MM.1S (cell line): ENCODE measurements around the gene ST6GALNAC6.

ENCODE experiments used
- EZH2 ChIP-seq: fragments of 300-600 bp; sonication (generic); optimal IDR thresholded peaks from 2 replicates; pipeline ENCODE3; 2017; ENCODE audit warnings: low read depth, mild to moderate bottlenecking, antibody characterized with exemption, low read length, mixed read lengths
- TF ChIP-seq, protein P1 (sequence below): fragments of 300-600 bp; sonication (generic); IDR thresholded peaks from 2 replicates; pipeline ENCODE4 v1.5.1; 2016; ENCODE audit warnings: antibody characterized with exemption, low read length, mixed read lengths

- TF ChIP-seq, protein P1, sequence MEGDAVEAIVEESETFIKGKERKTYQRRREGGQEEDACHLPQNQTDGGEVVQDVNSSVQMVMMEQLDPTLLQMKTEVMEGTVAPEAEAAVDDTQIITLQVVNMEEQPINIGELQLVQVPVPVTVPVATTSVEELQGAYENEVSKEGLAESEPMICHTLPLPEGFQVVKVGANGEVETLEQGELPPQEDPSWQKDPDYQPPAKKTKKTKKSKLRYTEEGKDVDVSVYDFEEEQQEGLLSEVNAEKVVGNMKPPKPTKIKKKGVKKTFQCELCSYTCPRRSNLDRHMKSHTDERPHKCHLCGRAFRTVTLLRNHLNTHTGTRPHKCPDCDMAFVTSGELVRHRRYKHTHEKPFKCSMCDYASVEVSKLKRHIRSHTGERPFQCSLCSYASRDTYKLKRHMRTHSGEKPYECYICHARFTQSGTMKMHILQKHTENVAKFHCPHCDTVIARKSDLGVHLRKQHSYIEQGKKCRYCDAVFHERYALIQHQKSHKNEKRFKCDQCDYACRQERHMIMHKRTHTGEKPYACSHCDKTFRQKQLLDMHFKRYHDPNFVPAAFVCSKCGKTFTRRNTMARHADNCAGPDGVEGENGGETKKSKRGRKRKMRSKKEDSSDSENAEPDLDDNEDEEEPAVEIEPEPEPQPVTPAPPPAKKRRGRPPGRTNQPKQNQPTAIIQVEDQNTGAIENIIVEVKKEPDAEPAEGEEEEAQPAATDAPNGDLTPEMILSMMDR, result no peak
- TF ChIP-seq EZH2, result no peak
These were observed 16.7 kb upstream of the ST6GALNAC6 start for GRCh38 chr9:127915801-127916719.
